Spleen (tissue), 7 donors: Measurements from ENCODE around the gene FGF10.

Experiments used
- CTCF ChIP-seq, 11 experiments: fragments of 200-600 bp in 7 of 11; fragments of 450-650 bp in 4 of 11; sonication (generic) in 4 of 11; IDR thresholded peaks in 8 of 11; conservative IDR thresholded peaks in 3 of 11; 1 replicate in 7 of 11; 2 replicates in 4 of 11; pipeline versions ENCODE4 v1.4.0 to v1.8.0; 2016 to 2021; ENCODE audit warnings: antibody characterized with exemption in 11 of 11, inconsistent platforms in 4 of 11, mild to moderate bottlenecking in 1 of 11
- POLR2A ChIP-seq, 3 donors: fragments of 450-650 bp; IDR thresholded peaks; one replicate each; pipeline ENCODE4 v1.5.1; 2017; ENCODE audit warnings: antibody characterized with exemption in 3 of 3, mild to moderate bottlenecking in 1 of 3
- POLR2AphosphoS5 ChIP-seq, 3 donors: sonication (generic); formaldehyde crosslinking; IDR thresholded peaks; one replicate each; pipeline ENCODE4 v1.5.1; 2017; ENCODE audit warnings: antibody characterized with exemption in 3 of 3
- donor health status: DM: no; HTN: no; CAD: no; lungs with moderate emphysema.
- donor health status: DM: no; HTN: no; CAD: no.
- donor health status: DM: no; HTN: no; CAD: no.

GRCh38 chr5:44299394-44299793 is 89.8 kb downstream of the FGF10 start:
- no peak for TF ChIP-seq CTCF (IDR thresholded peaks at IDR 0.05 in 8 of 11, conservative IDR thresholded peaks at IDR 0.05 in 3 of 11)
- no peak for TF ChIP-seq POLR2A (IDR thresholded peaks at IDR 0.05)
- TF ChIP-seq POLR2AphosphoS5 (IDR thresholded peaks at IDR 0.05), result no peak
